Small intestine (tissue), 7 donors: ENCODE measurements around the gene PROK1. TPM values are rescaled to one million over a fixed set of nuclear protein-coding genes. Genes with fewer than 3 reads are reported as not detected.
"Not testable (repeated sequence)": the region's sequence is repeated elsewhere in the genome, so short reads cannot be mapped to it uniquely, and the experiment has no call there.

Experiments used
- DNase-seq, 2 donors: peaks; one replicate each; pipeline versions ENCODE4 v3.0.0 to v3.0.0-alpha.2; 2013
- FAIRE-seq: peaks from 2 replicates; lab custom pipeline; 2012; peaks lifted over from hg19 to GRCh38; lab: Jason Lieb, UNC
- H3K27ac ChIP-seq, 3 donors: one replicate each; pipeline ENCODE4 v1.5.1; 2013; ENCODE audit warnings: low read length in 2 of 3, mild to moderate bottlenecking in 2 of 3, control low read depth in 1 of 3, inconsistent platforms in 1 of 3, low read depth in 1 of 3, moderate library complexity in 1 of 3
- H3K27me3 ChIP-seq, 3 donors: one replicate each; pipeline ENCODE4 v1.6.1; 2013; ENCODE audit warnings: low read length in 3 of 3, inconsistent platforms in 1 of 3; ENCODE audit not compliant: control insufficient read depth in 3 of 3, insufficient read depth in 3 of 3
- H3K36me3 ChIP-seq, 3 donors: one replicate each; pipeline ENCODE4 v1.6.1; 2013; ENCODE audit warnings: low read length in 3 of 3, inconsistent platforms in 1 of 3, low read depth in 1 of 3, mild to moderate bottlenecking in 1 of 3, moderate library complexity in 1 of 3; ENCODE audit not compliant: control insufficient read depth in 3 of 3, insufficient read depth in 2 of 3
- H3K4me1 ChIP-seq, 3 donors: one replicate each; pipeline ENCODE4 v1.6.1; 2013; ENCODE audit warnings: low read length in 2 of 3, inconsistent platforms in 1 of 3, low read depth in 1 of 3, mild to moderate bottlenecking in 1 of 3, moderate library complexity in 1 of 3; ENCODE audit not compliant: control insufficient read depth in 3 of 3, insufficient read depth in 2 of 3
- H3K4me3 ChIP-seq, 3 donors: one replicate each; pipeline ENCODE4 v1.5.1; 2013; ENCODE audit warnings: low read length in 3 of 3, control low read depth in 1 of 3, inconsistent platforms in 1 of 3, low read depth in 1 of 3, mild to moderate bottlenecking in 1 of 3, moderate library complexity in 1 of 3
- H3K9me3 ChIP-seq, 2 donors: one replicate each; pipeline ENCODE4 v1.6.1; 2013; ENCODE audit warnings: low read depth in 1 of 2, low read length in 1 of 2; ENCODE audit not compliant: control insufficient read depth in 2 of 2, insufficient read depth in 1 of 2
- WGBS, 3 donors: extraction: QIAGEN DNeasy Blood & Tissue Kit; methylation state at CpG; one replicate each; pipeline ENCODE4 v1.1.7; 2013; 5-methylcytosine and 5-hydroxymethylcytosine counted together
- polyA plus RNA-seq, 4 donors: library from polyadenylated mRNA; stranded (reverse) in 3 of 4; unstranded in 1 of 4; fragments of 200-250 nt in 3 of 4; fragments of 120-200 nt in 1 of 4; gene quantifications; one replicate each; pipeline versions ENCODE4 v1.2.1 to v1.2.3, GENCODE V29; 2013
- donor health status: healthy with polysubstance abuse.
- donor health status: control.
- donor health status: control.
- donor health status: Bipolar disorder and iron deficiency.
- donor health status: healthy.

Gene PROK1
- polyA plus RNA-seq, 4 donors: 0.06 to 0.07 TPM; not detected in 2

GRCh38 chr1:110412576-110412975 is 38.4 kb upstream of the PROK1 start:
- peaks cover 0 to 8% (median 3%) of the 10 kb centered on the region in 3 donors for H3K4me1 ChIP-seq
- FAIRE-seq (no peak), DNase-seq (peak; percentile 78 to 82)
- no peaks in the 10 kb centered on the region for H3K36me3 ChIP-seq
- no peak overlapping the region for H3K27ac ChIP-seq
- H3K27me3 ChIP-seq: no peaks in the 10 kb centered on the region
- 17 to 26% (median 19%) methylated on average over 4 of the region's 4 CpGs for WGBS, 3 donors
- H3K9me3 ChIP-seq: no peaks in the 10 kb centered on the region
- H3K4me3 ChIP-seq: no peak overlapping the region

GRCh38 chr1:110413045-110413444 is 37.9 kb upstream of the PROK1 start:
- not testable (repeated sequence) for FAIRE-seq, H3K36me3 ChIP-seq, H3K4me3 ChIP-seq, DNase-seq, H3K9me3 ChIP-seq, H3K27ac ChIP-seq, H3K27me3 ChIP-seq, H3K4me1 ChIP-seq
- WGBS, 3 donors: 79 to 96% (median 88%) methylated on average over 1 of the region's 1 CpG

- WGBS, 3 donors: 88 to 96% (median 89%) methylated on average over 1 of the region's 1 CpG
- Histone ChIP-seq H3K4me1 (no peaks in the 10 kb centered on the region), H3K27me3 (no peaks in the 10 kb centered on the region), H3K9me3 (no peaks in the 10 kb centered on the region), H3K4me3 (no peak overlapping the region), H3K27ac (no peak overlapping the region), H3K36me3 (no peaks in the 10 kb centered on the region)
- DNase-seq (no peak), FAIRE-seq (no peak)
These were observed 32.2 kb upstream of the PROK1 start for GRCh38 chr1:110418729-110419128.

GRCh38 chr1:110420023-110420662 is 30.8 kb upstream of the PROK1 start:
- no peak overlapping the region for H3K27ac ChIP-seq
- no peak for DNase-seq
- 85 to 94% (median 89%) methylated on average over 10 of the region's 10 CpGs for WGBS, 3 donors
- H3K4me1 ChIP-seq: no peaks in the 10 kb centered on the region
- no peaks in the 10 kb centered on the region for H3K27me3 ChIP-seq
- H3K4me3 ChIP-seq: no peak overlapping the region
- FAIRE-seq: no peak
- H3K36me3 ChIP-seq: no peaks in the 10 kb centered on the region
- H3K9me3 ChIP-seq: no peaks in the 10 kb centered on the region

- no peak overlapping the region for H3K4me3 ChIP-seq
- H3K9me3 ChIP-seq: no peaks in the 10 kb centered on the region
- no peaks in the 10 kb centered on the region for H3K27me3 ChIP-seq
- DNase-seq (peak in 1 of 2 donors; percentile 21), FAIRE-seq (no peak)
- 45 to 55% (median 46%) methylated on average over 2 of the region's 2 CpGs for WGBS, 3 donors
- no peak overlapping the region for H3K27ac ChIP-seq
- no peaks in the 10 kb centered on the region for H3K4me1 ChIP-seq
- no peaks in the 10 kb centered on the region for H3K36me3 ChIP-seq
These were observed 29.8 kb upstream of the PROK1 start for GRCh38 chr1:110420874-110421793.

- Histone ChIP-seq H3K4me3 (no peak overlapping the region), H3K36me3 (no peaks in the 10 kb centered on the region), H3K27me3 (no peaks in the 10 kb centered on the region), H3K9me3 (no peaks in the 10 kb centered on the region), H3K4me1 (no peaks in the 10 kb centered on the region), H3K27ac (no peak overlapping the region)
- 65 to 67% (median 66%) methylated on average over 9 of the region's 9 CpGs for WGBS, 3 donors
- DNase-seq (no peak), FAIRE-seq (no peak)
These were observed 26.0 kb upstream of the PROK1 start for GRCh38 chr1:110424699-110425611.

GRCh38 chr1:110425612-110426152 is 25.3 kb upstream of the PROK1 start:
- Histone ChIP-seq H3K27ac (no peak overlapping the region), H3K4me1 (no peaks in the 10 kb centered on the region), H3K4me3 (no peak overlapping the region), H3K36me3 (no peaks in the 10 kb centered on the region), H3K27me3 (no peaks in the 10 kb centered on the region), H3K9me3 (no peaks in the 10 kb centered on the region)
- no peak for DNase-seq
- 67 to 80% (median 77%) methylated on average over 9 of the region's 9 CpGs for WGBS, 3 donors
- FAIRE-seq: no peak

GRCh38 chr1:110426854-110427253 is 24.1 kb upstream of the PROK1 start:
- FAIRE-seq: no peak

More at GRCh38 chr1:110426854-110427253, 24.1 kb upstream of the PROK1 start:
- 49 to 64% (median 51%) methylated on average over 4 of the region's 4 CpGs for WGBS, 3 donors
- Histone ChIP-seq H3K27ac (no peak overlapping the region), H3K4me3 (no peak overlapping the region), H3K9me3 (no peaks in the 10 kb centered on the region), H3K4me1 (no peaks in the 10 kb centered on the region), H3K27me3 (peaks cover 0 to 4% (median 0%) of the 10 kb centered on the region in 3 donors), H3K36me3 (no peaks in the 10 kb centered on the region)
- no peak for DNase-seq
